ENCODE measurements around the gene CIRBP.
A peak's percentile ranks its signal among the peaks of the same experiment; 100 is the strongest.

CIRBP gene

DNA sequence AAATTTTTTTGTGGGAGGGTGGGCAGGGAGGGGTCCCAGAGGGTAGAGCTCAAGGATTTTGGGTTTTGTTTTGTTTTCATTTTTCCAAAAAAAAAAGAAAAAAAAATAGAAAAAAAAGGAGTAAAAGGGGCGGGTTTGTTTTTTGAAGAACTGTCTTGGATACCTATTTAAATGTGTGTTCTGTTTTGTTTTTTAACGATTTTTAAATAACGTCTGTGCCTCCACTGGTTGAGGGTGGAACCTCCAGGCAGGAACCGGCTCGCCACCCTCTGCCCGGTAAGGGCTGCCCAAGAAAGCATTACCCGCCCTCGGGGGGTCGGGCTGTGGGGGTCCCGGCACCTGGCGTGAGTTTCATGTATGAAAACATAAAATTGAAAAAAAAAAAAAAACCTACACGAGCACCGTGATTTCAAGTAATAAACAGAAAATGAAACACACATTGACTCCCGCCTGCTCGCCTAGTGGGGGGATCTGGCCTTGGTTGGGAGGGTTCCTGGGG lies 10.4 kb upstream of the CIRBP start:
- peaks cover 85% of the 10 kb centered on the region for H3K4me1 ChIP-seq (ENCODE audit: control insufficient read depth, low read length)
- peak overlapping the region; percentile 98 for H3K4me2 ChIP-seq (ENCODE audit: low read length)
- peaks cover 6% of the 10 kb centered on the region; the same call in 1 of the 2 replicates for H4K20me1 ChIP-seq (ENCODE audit: control insufficient read depth, insufficient read depth, low read depth, low read length)
- peaks cover 47% of the 10 kb centered on the region for H3F3A ChIP-seq (ENCODE audit: control insufficient read depth, insufficient read depth)
- peak overlapping the region; percentile 85 for H3K27ac ChIP-seq (ENCODE audit: low read depth, low read length)
- no peaks in the 10 kb centered on the region for H3K27me3 ChIP-seq (ENCODE audit: control insufficient read depth, low read length)
- peak overlapping the region; percentile 77 for H3K4me3 ChIP-seq (ENCODE audit: low read length)
- no peak for TF ChIP-seq EZH2phosphoT487 (IDR thresholded peaks at IDR 0.05; ENCODE audit: borderline replicate concordance, low read length)
- TF ChIP-seq, protein P1, sequence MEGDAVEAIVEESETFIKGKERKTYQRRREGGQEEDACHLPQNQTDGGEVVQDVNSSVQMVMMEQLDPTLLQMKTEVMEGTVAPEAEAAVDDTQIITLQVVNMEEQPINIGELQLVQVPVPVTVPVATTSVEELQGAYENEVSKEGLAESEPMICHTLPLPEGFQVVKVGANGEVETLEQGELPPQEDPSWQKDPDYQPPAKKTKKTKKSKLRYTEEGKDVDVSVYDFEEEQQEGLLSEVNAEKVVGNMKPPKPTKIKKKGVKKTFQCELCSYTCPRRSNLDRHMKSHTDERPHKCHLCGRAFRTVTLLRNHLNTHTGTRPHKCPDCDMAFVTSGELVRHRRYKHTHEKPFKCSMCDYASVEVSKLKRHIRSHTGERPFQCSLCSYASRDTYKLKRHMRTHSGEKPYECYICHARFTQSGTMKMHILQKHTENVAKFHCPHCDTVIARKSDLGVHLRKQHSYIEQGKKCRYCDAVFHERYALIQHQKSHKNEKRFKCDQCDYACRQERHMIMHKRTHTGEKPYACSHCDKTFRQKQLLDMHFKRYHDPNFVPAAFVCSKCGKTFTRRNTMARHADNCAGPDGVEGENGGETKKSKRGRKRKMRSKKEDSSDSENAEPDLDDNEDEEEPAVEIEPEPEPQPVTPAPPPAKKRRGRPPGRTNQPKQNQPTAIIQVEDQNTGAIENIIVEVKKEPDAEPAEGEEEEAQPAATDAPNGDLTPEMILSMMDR (IDR thresholded peaks at IDR 0.05; ENCODE audit: low read depth, low read length, poor library complexity, severe bottlenecking) = no peak
- peaks cover 51% of the 10 kb centered on the region for H3K79me2 ChIP-seq (ENCODE audit: control insufficient read depth, low read length)
- H3K9me3 ChIP-seq (ENCODE audit: control insufficient read depth, insufficient read depth, low read length) = no peaks in the 10 kb centered on the region
- peaks cover 58% of the 10 kb centered on the region for H3K36me3 ChIP-seq (ENCODE audit: control insufficient read depth, low read length)
- H3K9me2 ChIP-seq (replicated peaks; ENCODE audit: control insufficient read depth, low read length) = no peaks in the 10 kb centered on the region

DNA sequence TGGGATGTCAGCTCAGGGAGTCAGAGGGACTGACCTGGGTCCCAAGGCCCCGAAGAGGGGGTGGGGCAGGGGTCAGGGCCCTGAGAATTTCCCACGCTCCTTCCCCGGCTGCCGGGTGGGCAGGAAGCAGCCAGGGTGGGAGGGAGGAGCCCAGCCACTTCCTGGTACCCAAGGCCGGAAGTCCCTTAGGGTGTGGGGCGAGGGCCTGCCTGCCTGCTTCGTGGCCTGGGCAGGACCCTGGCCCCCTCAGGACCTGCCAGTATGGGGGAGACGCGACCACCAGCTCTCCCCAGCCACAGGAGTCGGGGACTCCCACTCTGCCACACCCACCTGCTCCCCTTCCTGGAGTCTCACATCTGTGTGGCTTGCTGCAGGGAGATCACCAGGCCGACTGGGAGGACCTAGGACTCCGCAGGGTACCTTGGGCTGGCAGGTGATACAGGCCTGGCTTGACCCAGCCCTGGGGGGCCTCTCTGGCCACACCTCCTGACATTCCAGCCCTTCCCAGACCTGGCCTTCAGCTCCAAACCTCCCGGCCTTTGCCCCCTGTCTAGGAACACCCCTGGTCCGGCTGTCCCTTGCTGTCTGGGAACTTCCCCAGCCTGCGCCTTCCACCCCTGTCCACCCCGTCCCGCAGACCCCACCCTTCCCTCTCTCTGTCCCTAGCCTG lies 9.8 kb upstream of the CIRBP start:
- Histone ChIP-seq H3K4me3 (ENCODE audit: low read length) (peak overlapping the region; percentile 77), H3K4me1 (ENCODE audit: control insufficient read depth, low read length) (peaks cover 85% of the 10 kb centered on the region), H3F3A (ENCODE audit: control insufficient read depth, insufficient read depth) (peaks cover 51% of the 10 kb centered on the region), H3K27ac (ENCODE audit: low read depth, low read length) (peak overlapping the region; percentile 85), H3K9me3 (ENCODE audit: control insufficient read depth, insufficient read depth, low read length) (no peaks in the 10 kb centered on the region), H3K79me2 (ENCODE audit: control insufficient read depth, low read length) (peaks cover 45% of the 10 kb centered on the region), H3K9me2 (replicated peaks; ENCODE audit: control insufficient read depth, low read length) (no peaks in the 10 kb centered on the region), H3K36me3 (ENCODE audit: control insufficient read depth, low read length) (peaks cover 55% of the 10 kb centered on the region), H3K27me3 (ENCODE audit: control insufficient read depth, low read length) (no peaks in the 10 kb centered on the region), H4K20me1 (ENCODE audit: control insufficient read depth, insufficient read depth, low read depth, low read length) (peaks cover 2% of the 10 kb centered on the region; the same call in 1 of the 2 replicates), H3K4me2 (ENCODE audit: low read length) (peak overlapping the region; percentile 98)
- TF ChIP-seq EZH2phosphoT487 (IDR thresholded peaks at IDR 0.05; ENCODE audit: borderline replicate concordance, low read length) = no peak
- TF ChIP-seq, protein P1 (IDR thresholded peaks at IDR 0.05; ENCODE audit: low read depth, low read length, poor library complexity, severe bottlenecking) = no peak

DNA sequence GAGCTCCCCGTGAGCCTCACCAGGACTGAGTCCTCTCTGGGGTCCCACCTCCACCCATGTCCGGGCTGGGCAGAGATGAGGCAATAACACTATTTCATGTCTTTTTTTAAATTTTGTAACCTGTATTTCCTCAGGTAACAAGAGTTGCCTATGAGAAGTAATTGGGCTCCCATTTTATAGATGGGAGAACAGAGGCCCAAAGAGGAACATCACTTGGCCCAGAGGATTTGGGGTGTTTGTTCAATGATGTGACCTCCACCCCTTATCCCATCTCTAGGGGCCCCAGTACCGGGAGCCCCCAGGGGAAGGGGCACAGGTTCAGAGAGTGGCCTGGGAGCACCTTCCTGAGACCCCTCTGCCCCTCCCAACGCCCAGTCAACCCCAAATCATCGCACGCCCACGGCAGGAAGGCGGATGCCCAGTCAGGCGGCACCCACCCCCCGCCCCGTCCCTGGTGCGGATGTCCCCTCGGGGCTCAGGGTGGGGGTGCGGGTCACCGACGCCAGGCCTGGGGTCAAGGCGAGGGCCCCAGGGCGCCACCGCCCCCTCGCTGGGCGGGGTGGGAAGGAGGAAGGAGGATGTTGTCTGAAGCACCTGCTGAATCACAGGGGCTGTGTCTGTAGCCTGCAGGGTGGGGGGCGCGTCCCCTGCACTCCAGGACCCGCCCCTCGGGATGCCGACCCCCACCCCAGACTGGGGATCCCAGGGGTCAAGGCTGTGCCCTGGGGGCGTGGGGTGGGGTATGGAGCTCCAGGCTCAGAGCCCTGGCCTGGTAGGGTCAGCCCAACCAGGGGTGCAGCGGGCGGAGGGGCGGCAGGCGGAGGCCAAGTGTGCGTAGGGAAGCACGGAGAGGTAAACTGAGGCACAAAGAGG lies 9.0 kb upstream of the CIRBP start:
- Histone ChIP-seq H3K9me3 (ENCODE audit: control insufficient read depth, insufficient read depth, low read length) (no peaks in the 10 kb centered on the region), H3K4me3 (ENCODE audit: low read length) (peak overlapping the region; percentile 77), H3K36me3 (ENCODE audit: control insufficient read depth, low read length) (peaks cover 50% of the 10 kb centered on the region), H4K20me1 (ENCODE audit: control insufficient read depth, insufficient read depth, low read depth, low read length) (no peaks in the 10 kb centered on the region), H3K27ac (ENCODE audit: low read depth, low read length) (peak overlapping the region; percentile 85), H3K27me3 (ENCODE audit: control insufficient read depth, low read length) (no peaks in the 10 kb centered on the region), H3K9me2 (replicated peaks; ENCODE audit: control insufficient read depth, low read length) (no peaks in the 10 kb centered on the region), H3K4me2 (ENCODE audit: low read length) (peak overlapping the region; percentile 98), H3K79me2 (ENCODE audit: control insufficient read depth, low read length) (peaks cover 38% of the 10 kb centered on the region), H3F3A (ENCODE audit: control insufficient read depth, insufficient read depth) (peaks cover 58% of the 10 kb centered on the region), H3K4me1 (ENCODE audit: control insufficient read depth, low read length) (peaks cover 85% of the 10 kb centered on the region)
- TF ChIP-seq EZH2phosphoT487 (IDR thresholded peaks at IDR 0.05; ENCODE audit: borderline replicate concordance, low read length) = no peak
- TF ChIP-seq, protein P1 (IDR thresholded peaks at IDR 0.05; ENCODE audit: low read depth, low read length, poor library complexity, severe bottlenecking) = no peak

Data from DOHH2 (cell line).